ENCODE measurements around the gene BPIFB3. TPM values are rescaled to one million over a fixed set of nuclear protein-coding genes. Genes with fewer than 3 reads are reported as not detected.
"Not testable (repeated sequence)": the region's sequence is repeated elsewhere in the genome, so short reads cannot be mapped to it uniquely, and the experiment has no call there.

BPIFB3 gene
- total RNA-seq, 1 donor from 2014 or later = not detected

GRCh38 chr20:33075281-33075680 is 21.6 kb downstream of the BPIFB3 start:
- intact Hi-C loops (cut with DNase I) = loop anchor here (10.0 kb wide), 1 partner anchor 170 kb away; no protein-coding TSS in a partner anchor
- ATAC-seq (no peak), DNase-seq (ENCODE audit: low spot score) (no peak)

- ATAC-seq (no peak), DNase-seq (ENCODE audit: low spot score) (no peak)
- intact Hi-C loops (cut with DNase I) = loop anchor here (10.0 kb wide), 1 partner anchor 172 kb away; no protein-coding TSS in a partner anchor
These were observed 23.1 kb downstream of the BPIFB3 start for GRCh38 chr20:33076662-33077372.

- DNase-seq (ENCODE audit: low spot score) (no peak), ATAC-seq (no peak)
- intact Hi-C loops (cut with DNase I) = loop anchor here (10.0 kb wide), 1 partner anchor 174 kb away; no protein-coding TSS in a partner anchor
These were observed 25.6 kb downstream of the BPIFB3 start, which contains the start of gene BPIFB4 for GRCh38 chr20:33079259-33079658. TSS of gene BPIFB4 (plus strand) at chr20:33079643. CDS start at chr20:33081527, 1,884 bp downstream.

- DNase-seq (ENCODE audit: low spot score) = no peak
- intact Hi-C loops (cut with DNase I) = no loop called here
- peak; percentile 32 for ATAC-seq
These were observed 27.9 kb downstream of the BPIFB3 start for GRCh38 chr20:33081411-33082154.

- intact Hi-C loops (cut with DNase I) = no loop called here
- ATAC-seq = no peak
- DNase-seq (ENCODE audit: low spot score) = no peak
These were observed 28.8 kb downstream of the BPIFB3 start for GRCh38 chr20:33082546-33082945.

GRCh38 chr20:33083544-33084340 is 30.0 kb downstream of the BPIFB3 start:
- intact Hi-C loops (cut with DNase I) = no loop called here
- DNase-seq (ENCODE audit: low spot score) (no peak), ATAC-seq (no peak)

GRCh38 chr20:33084722-33085121 is 31.0 kb downstream of the BPIFB3 start:
- ATAC-seq (no peak), DNase-seq (ENCODE audit: low spot score) (no peak)
- intact Hi-C loops (cut with DNase I) = no loop called here

- intact Hi-C loops (cut with DNase I) = no loop called here
- ATAC-seq = no peak
These were observed 32.5 kb downstream of the BPIFB3 start for GRCh38 chr20:33086052-33086722.

GRCh38 chr20:33091147-33091546 is 37.4 kb downstream of the BPIFB3 start:
- ATAC-seq = no peak
- intact Hi-C loops (cut with DNase I) = no loop called here
- DNase-seq (ENCODE audit: low spot score) = no peak

More at GRCh38 chr20:33086052-33086722, 32.5 kb downstream of the BPIFB3 start:
- no peak for DNase-seq (ENCODE audit: low spot score)

GRCh38 chr20:33091693-33092092 is 38.0 kb downstream of the BPIFB3 start:
- no peak for DNase-seq (ENCODE audit: low spot score)
- no peak for ATAC-seq
- intact Hi-C loops (cut with DNase I) = no loop called here

- DNase-seq (ENCODE audit: low spot score) (no peak), ATAC-seq (no peak)
- intact Hi-C loops (cut with DNase I) = no loop called here
These were observed 38.7 kb downstream of the BPIFB3 start for GRCh38 chr20:33092361-33092760.

- intact Hi-C loops (cut with DNase I) = no loop called here
- DNase-seq (ENCODE audit: low spot score) (no peak), ATAC-seq (no peak)
These were observed 39.4 kb downstream of the BPIFB3 start for GRCh38 chr20:33093074-33093473.

GRCh38 chr20:33093582-33093981 is 39.9 kb downstream of the BPIFB3 start:
- DNase-seq (ENCODE audit: low spot score) = no peak
- no peak for ATAC-seq
- intact Hi-C loops (cut with DNase I) = no loop called here

- no peak for ATAC-seq
- intact Hi-C loops (cut with DNase I) = loop anchor here (5.0 kb wide), 1 partner anchor 202 kb away; no protein-coding TSS in a partner anchor
- DNase-seq (ENCODE audit: low spot score) = no peak
These were observed 41.5 kb downstream of the BPIFB3 start for GRCh38 chr20:33095249-33095648.

- not testable (repeated sequence) for DNase-seq (ENCODE audit: low spot score)
- intact Hi-C loops (cut with DNase I) = loop anchor here (5.0 kb wide), 1 partner anchor 201 kb away; no protein-coding TSS in a partner anchor
- ATAC-seq = peak; percentile 57
These were observed 42.3 kb downstream of the BPIFB3 start for GRCh38 chr20:33095902-33096584.

- no peak for DNase-seq (ENCODE audit: low spot score)
- peak; percentile 41 for ATAC-seq
- intact Hi-C loops (cut with DNase I) = loop anchor here (5.0 kb wide), 1 partner anchor 200 kb away; no protein-coding TSS in a partner anchor
These were observed 43.3 kb downstream of the BPIFB3 start for GRCh38 chr20:33097001-33097400.

GRCh38 chr20:33099843-33100538 is 46.3 kb downstream of the BPIFB3 start:
- DNase-seq (ENCODE audit: low spot score) (no peak), ATAC-seq (no peak)
- intact Hi-C loops (cut with DNase I) = loop anchor here (5.0 kb wide), 1 partner anchor 197 kb away; no protein-coding TSS in a partner anchor

Data from sciatic nerve (tissue), 2 donors.